ENCODE results near the gene INTS6L.
"Not testable (repeated sequence)": the region's sequence is repeated elsewhere in the genome, so short reads cannot be mapped to it uniquely, and the experiment has no call there.

INTS6L gene

DNA sequence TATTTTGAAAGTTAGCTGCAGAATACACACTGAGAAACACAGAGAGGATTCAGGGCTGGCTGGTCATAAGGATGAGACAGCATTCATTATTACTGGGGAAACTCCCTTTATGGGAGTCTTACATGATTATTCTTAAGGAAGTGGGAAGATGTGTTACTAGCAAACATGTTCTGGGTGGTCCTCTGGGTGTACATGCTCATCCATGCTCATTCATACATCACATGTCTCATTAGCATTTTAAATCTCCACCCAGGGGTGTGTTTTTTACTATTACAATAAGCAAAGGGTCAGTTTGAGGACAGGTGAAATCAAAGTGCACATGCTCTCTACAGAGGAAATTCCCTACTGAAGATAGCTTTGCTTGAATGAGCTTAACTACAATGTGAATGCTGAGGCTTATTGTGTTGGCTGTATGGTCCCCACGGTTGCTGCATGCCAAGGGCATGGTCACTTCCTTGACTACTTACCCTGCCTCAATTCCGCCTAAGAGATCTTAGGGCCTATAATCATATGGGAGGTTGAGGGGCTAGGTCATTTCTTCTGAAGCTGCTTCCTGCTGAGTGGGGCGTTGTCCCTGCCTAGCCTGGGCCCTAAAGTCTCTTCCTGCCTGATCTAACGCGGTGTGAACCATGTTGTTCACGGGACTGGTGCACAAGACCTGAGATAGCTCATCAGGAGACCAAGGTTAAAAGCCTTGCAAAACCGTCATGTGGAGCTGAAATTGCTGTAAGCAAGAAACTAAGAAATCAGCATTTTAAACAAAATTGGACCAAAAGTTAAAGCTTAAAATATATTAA, 104.1 kb downstream of the INTS6L start:
- not testable (repeated sequence) for DNase-seq (ENCODE audit: low spot score)

DNA sequence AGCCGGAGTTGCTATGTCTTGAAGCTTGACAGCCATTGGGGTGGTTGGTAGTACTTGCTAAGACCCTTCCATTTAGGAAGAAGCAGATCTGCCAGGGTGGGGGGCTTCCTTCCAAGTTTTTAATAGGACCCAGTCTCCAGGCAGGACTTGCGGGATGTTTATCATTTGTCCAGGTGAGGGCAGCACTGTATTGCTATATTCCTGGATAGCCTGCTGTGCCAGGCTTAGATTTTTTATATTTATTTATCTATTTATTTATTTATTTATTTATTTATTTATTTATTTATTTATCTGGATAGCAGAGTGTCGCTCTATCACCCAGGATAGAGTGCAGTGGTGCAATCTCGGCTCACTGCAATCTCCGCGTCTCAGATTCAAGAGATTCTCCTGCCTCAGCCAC, 105.5 kb downstream of the INTS6L start:
- no peak for DNase-seq (ENCODE audit: low spot score)

DNA sequence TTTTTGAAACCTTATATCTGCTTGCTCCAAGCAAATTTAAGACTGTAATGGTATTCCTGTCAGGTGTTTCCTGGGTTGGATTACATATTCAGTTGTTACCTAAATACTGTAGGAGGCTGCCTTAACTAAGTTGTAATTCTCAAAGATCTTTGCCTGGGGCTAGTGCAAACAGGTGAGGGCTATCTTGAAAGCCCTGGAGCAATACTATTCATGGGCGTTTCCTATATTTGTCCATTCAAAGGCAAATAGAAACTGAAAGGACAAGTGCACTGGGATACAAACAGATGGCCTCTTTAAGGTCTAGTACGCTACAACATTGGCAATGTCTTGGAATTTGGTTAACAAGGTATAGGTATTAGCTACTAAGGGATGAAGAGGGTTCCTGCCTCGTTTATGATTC, 108.9 kb downstream of the INTS6L start:
- no peak for DNase-seq (ENCODE audit: low spot score)

All from ecto neural progenitor cell (in vitro differentiated cells).